Vagina (tissue), 2 donors: ENCODE measurements around the gene CFAP251.

ENCODE experiments used
- CTCF ChIP-seq, 3 experiments: fragments of 450-650 bp in 2 of 3; fragments of 200-600 bp in 1 of 3; sonication (generic) in 1 of 3; IDR thresholded peaks; one replicate each; pipeline ENCODE4 v1.5.1; 2017 to 2019; ENCODE audit warnings: antibody characterized with exemption in 3 of 3, mild to moderate bottlenecking in 2 of 3, moderate library complexity in 2 of 3
- POLR2A ChIP-seq, 2 donors: fragments of 450-650 bp; IDR thresholded peaks; one replicate each; pipeline ENCODE4 v1.6.1; 2017; ENCODE audit warnings: antibody characterized with exemption in 2 of 2, mild to moderate bottlenecking in 2 of 2, moderate library complexity in 2 of 2

- TF ChIP-seq CTCF (IDR thresholded peaks at IDR 0.05) = no peak
- no peak for TF ChIP-seq POLR2A (IDR thresholded peaks at IDR 0.05)
Measured at GRCh38 chr12:121932176-121932536, 13.8 kb downstream of the CFAP251 start.
